ENCODE results near the gene FHIT. TPM values are rescaled to one million over a fixed set of nuclear protein-coding genes. Genes with fewer than 3 reads are reported as not detected.

Gene FHIT
- total and polyA plus RNA-seq, 2 experiments from 2014 or later, result 9.7 to 16.2 TPM

DNA sequence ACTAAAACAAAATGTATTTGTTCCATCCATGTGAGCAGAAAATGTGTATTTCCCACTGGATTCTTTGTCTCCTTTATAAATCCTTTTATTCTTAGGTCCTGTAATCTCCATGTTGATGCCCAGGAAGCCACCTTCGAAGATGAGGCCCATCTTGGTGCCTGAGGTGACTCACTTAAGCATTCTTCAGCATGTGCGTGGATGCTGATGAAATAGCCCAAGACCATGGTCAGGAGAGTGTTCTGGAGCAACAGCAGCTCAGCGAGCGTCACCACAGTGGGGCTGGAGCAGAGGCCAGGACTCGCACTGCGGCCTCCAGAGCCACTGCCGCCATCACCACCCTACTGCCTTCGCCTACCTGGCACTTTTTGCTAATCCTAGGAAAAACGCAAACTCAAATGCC, 520.9 kb downstream of the FHIT start:
- no peaks in the 10 kb centered on the region for H3K4me1 ChIP-seq (ENCODE audit: insufficient read depth)
- no peaks in the 10 kb centered on the region for H4K20me1 ChIP-seq (ENCODE audit: insufficient read depth, poor library complexity, severe bottlenecking)
- DNase-seq (ENCODE audit: low spot score), result no peak
- no peak overlapping the region for H3K27ac ChIP-seq
- H3K4me3 ChIP-seq, result no peak overlapping the region
- no peaks in the 10 kb centered on the region for H3K79me2 ChIP-seq
- no peak for TF ChIP-seq EZH2 (IDR thresholded peaks at IDR 0.05; ENCODE audit: borderline replicate concordance)
- no peak for TF ChIP-seq EZH2phosphoT487 (IDR thresholded peaks at IDR 0.05; ENCODE audit: low read depth, severe bottlenecking, unreplicated experiment)
- TF ChIP-seq, protein P1, sequence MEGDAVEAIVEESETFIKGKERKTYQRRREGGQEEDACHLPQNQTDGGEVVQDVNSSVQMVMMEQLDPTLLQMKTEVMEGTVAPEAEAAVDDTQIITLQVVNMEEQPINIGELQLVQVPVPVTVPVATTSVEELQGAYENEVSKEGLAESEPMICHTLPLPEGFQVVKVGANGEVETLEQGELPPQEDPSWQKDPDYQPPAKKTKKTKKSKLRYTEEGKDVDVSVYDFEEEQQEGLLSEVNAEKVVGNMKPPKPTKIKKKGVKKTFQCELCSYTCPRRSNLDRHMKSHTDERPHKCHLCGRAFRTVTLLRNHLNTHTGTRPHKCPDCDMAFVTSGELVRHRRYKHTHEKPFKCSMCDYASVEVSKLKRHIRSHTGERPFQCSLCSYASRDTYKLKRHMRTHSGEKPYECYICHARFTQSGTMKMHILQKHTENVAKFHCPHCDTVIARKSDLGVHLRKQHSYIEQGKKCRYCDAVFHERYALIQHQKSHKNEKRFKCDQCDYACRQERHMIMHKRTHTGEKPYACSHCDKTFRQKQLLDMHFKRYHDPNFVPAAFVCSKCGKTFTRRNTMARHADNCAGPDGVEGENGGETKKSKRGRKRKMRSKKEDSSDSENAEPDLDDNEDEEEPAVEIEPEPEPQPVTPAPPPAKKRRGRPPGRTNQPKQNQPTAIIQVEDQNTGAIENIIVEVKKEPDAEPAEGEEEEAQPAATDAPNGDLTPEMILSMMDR (IDR thresholded peaks at IDR 0.05; ENCODE audit: poor library complexity), result no peak
- H3K9me3 ChIP-seq (ENCODE audit: low read depth), result no peaks in the 10 kb centered on the region
- no peak overlapping the region for H2AFZ ChIP-seq
- H3K36me3 ChIP-seq (replicated peaks; ENCODE audit: insufficient read depth, low read depth), result no peaks in the 10 kb centered on the region
- no peaks in the 10 kb centered on the region for H3K9me2 ChIP-seq (replicated peaks; ENCODE audit: insufficient read depth)
- 98% methylated on average over 9 of the region's 9 CpGs for WGBS (ENCODE audit: low lambda C conversion rate, missing lambda C conversion rate)
- H3K4me2 ChIP-seq, result no peak overlapping the region
- H3K27me3 ChIP-seq, result no peaks in the 10 kb centered on the region

DNA sequence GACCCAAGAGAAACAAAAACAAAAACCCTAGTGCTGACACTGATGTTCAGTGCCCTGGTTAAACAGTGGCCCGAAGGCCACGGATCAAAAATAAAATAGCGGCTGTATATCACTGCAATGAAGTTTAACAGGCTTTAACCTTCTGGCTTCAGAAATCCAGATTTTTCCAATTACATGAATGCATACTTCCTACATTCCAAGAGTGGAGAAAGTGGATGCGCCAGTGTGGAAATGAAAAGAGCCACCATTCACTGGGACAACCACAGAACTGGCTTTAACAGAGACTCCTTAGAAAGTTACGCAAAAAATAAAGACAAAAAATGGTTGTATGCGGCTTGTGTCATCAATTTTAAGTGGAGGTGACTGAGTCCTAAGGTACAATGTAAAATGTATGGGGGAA, 522.2 kb downstream of the FHIT start:
- H3K4me1 ChIP-seq (ENCODE audit: insufficient read depth), result no peaks in the 10 kb centered on the region
- H3K36me3 ChIP-seq (replicated peaks; ENCODE audit: insufficient read depth, low read depth), result no peaks in the 10 kb centered on the region
- H3K4me3 ChIP-seq, result no peak overlapping the region
- WGBS (ENCODE audit: low lambda C conversion rate, missing lambda C conversion rate), result 79% methylated on average over 6 of the region's 6 CpGs
- no peak for DNase-seq (ENCODE audit: low spot score)
- no peak overlapping the region for H3K4me2 ChIP-seq
- H4K20me1 ChIP-seq (ENCODE audit: insufficient read depth, poor library complexity, severe bottlenecking), result no peaks in the 10 kb centered on the region
- TF ChIP-seq EZH2phosphoT487 (IDR thresholded peaks at IDR 0.05; ENCODE audit: low read depth, severe bottlenecking, unreplicated experiment) (no peak), EZH2 (IDR thresholded peaks at IDR 0.05; ENCODE audit: borderline replicate concordance) (no peak)
- TF ChIP-seq, protein P1 (IDR thresholded peaks at IDR 0.05; ENCODE audit: poor library complexity), result no peak
- H3K9me2 ChIP-seq (replicated peaks; ENCODE audit: insufficient read depth), result no peaks in the 10 kb centered on the region
- no peak overlapping the region for H2AFZ ChIP-seq
- no peaks in the 10 kb centered on the region for H3K27me3 ChIP-seq
- H3K79me2 ChIP-seq, result no peaks in the 10 kb centered on the region
- H3K27ac ChIP-seq, result no peak overlapping the region
- no peaks in the 10 kb centered on the region for H3K9me3 ChIP-seq (ENCODE audit: low read depth)

DNA sequence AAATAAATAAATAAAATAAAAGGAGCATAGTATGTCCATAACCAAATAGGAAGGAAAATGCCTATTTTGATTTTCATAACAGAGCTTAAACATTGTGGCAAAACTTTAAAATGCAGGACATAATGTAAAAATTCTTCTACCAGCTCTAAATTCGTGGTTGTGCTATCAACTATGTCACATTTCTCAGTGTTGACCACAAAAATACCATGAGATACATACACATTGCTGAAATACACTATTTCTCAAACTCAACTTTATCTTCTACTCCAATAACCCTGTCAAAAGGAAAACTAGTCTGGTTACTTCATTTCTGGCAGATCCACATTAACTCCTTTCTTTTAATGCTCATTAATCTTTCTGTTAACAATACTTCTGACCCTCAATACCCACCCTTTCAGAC, 523.2 kb downstream of the FHIT start:
- Histone ChIP-seq H3K27me3 (no peaks in the 10 kb centered on the region), H3K9me3 (ENCODE audit: low read depth) (no peaks in the 10 kb centered on the region), H2AFZ (no peak overlapping the region), H3K4me3 (no peak overlapping the region), H3K4me2 (no peak overlapping the region), H3K27ac (no peak overlapping the region), H3K4me1 (ENCODE audit: insufficient read depth) (no peaks in the 10 kb centered on the region), H3K9me2 (replicated peaks; ENCODE audit: insufficient read depth) (no peaks in the 10 kb centered on the region), H3K79me2 (no peaks in the 10 kb centered on the region), H4K20me1 (ENCODE audit: insufficient read depth, poor library complexity, severe bottlenecking) (no peaks in the 10 kb centered on the region), H3K36me3 (replicated peaks; ENCODE audit: insufficient read depth, low read depth) (no peaks in the 10 kb centered on the region)
- WGBS (ENCODE audit: low lambda C conversion rate, missing lambda C conversion rate), result 65% methylated on average over 1 of the region's 1 CpG
- no peak for DNase-seq (ENCODE audit: low spot score)
- TF ChIP-seq EZH2phosphoT487 (IDR thresholded peaks at IDR 0.05; ENCODE audit: low read depth, severe bottlenecking, unreplicated experiment) (no peak), EZH2 (IDR thresholded peaks at IDR 0.05; ENCODE audit: borderline replicate concordance) (no peak)
- TF ChIP-seq, protein P1 (IDR thresholded peaks at IDR 0.05; ENCODE audit: poor library complexity), result no peak

DNA sequence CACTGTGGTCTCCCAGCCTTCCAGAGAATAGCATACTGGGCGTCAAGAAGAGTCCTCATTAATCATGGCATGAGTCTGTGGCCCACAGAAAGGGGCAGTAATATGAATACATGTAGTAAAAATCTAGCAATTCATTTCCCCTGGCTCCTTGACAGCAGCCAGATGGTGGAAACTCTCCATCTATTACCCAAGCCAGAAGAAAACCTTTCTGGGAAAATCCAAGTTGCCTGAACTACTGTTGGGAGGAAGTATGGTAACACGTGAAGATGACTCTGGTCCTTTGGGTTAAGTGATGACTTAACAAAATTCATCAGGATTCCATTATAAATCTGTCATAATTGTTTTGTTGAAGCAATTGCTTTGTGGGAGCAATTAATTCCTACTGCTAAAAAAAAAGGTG, 530.5 kb downstream of the FHIT start:
- WGBS (ENCODE audit: low lambda C conversion rate, missing lambda C conversion rate), result 91% methylated on average over 2 of the region's 2 CpGs
- H3K4me2 ChIP-seq, result no peak overlapping the region
- no peak for DNase-seq (ENCODE audit: low spot score)
- no peaks in the 10 kb centered on the region for H3K9me2 ChIP-seq (replicated peaks; ENCODE audit: insufficient read depth)
- H3K9me3 ChIP-seq (ENCODE audit: low read depth), result no peaks in the 10 kb centered on the region
- no peaks in the 10 kb centered on the region for H3K27me3 ChIP-seq
- no peak for TF ChIP-seq EZH2 (IDR thresholded peaks at IDR 0.05; ENCODE audit: borderline replicate concordance)
- no peak for TF ChIP-seq EZH2phosphoT487 (IDR thresholded peaks at IDR 0.05; ENCODE audit: low read depth, severe bottlenecking, unreplicated experiment)
- TF ChIP-seq, protein P1 (IDR thresholded peaks at IDR 0.05; ENCODE audit: poor library complexity), result no peak
- no peaks in the 10 kb centered on the region for H3K4me1 ChIP-seq (ENCODE audit: insufficient read depth)
- no peaks in the 10 kb centered on the region for H3K79me2 ChIP-seq
- no peak overlapping the region for H2AFZ ChIP-seq
- H4K20me1 ChIP-seq (ENCODE audit: insufficient read depth, poor library complexity, severe bottlenecking), result no peaks in the 10 kb centered on the region
- H3K36me3 ChIP-seq (replicated peaks; ENCODE audit: insufficient read depth, low read depth), result no peaks in the 10 kb centered on the region
- no peak overlapping the region for H3K27ac ChIP-seq
- no peak overlapping the region for H3K4me3 ChIP-seq

All from hepatocyte (in vitro differentiated cells).